ENCODE results near the gene ITGAV.

The ITGAV gene

DNA sequence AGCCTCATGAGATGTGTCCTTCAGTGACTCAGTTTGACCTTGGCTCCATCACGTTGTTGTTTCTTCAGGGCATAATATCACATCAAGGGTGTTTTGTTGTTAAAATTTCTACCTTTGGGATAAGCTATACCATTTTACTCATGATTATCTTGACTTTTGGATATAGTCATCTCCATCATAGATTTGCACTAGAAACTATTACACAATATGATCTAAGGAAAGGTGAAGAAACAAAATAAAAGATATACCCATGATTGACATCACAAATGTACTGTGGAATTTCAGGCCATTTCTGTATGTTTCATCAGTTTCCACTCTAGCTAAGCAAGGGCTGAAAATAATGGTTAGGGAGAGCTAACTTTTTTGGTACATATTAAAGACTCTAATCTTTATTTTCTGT lies 79.3 kb downstream of the ITGAV start:
- no peaks in the 10 kb centered on the region for H3K4me1 ChIP-seq (ENCODE audit: control insufficient read depth, insufficient read depth, low read length)
- no peaks in the 10 kb centered on the region for H3K27me3 ChIP-seq (ENCODE audit: control insufficient read depth, insufficient read depth, low read length)
- H3K27ac ChIP-seq (ENCODE audit: low read depth, low read length) = no peak overlapping the region
- 0 out of 2 replicates have a peak, but pooled peaks cover 2% of the 10 kb centered on the region for H3K9me3 ChIP-seq (ENCODE audit: control insufficient read depth, insufficient read depth, low read depth, low read length)
- H3K9ac ChIP-seq (ENCODE audit: low read length) = no peak overlapping the region
- H3K36me3 ChIP-seq (ENCODE audit: control insufficient read depth, insufficient read depth, low read length) = peaks cover 86% of the 10 kb centered on the region
- no peak overlapping the region for H3K4me3 ChIP-seq (ENCODE audit: low read depth, low read length)

DNA sequence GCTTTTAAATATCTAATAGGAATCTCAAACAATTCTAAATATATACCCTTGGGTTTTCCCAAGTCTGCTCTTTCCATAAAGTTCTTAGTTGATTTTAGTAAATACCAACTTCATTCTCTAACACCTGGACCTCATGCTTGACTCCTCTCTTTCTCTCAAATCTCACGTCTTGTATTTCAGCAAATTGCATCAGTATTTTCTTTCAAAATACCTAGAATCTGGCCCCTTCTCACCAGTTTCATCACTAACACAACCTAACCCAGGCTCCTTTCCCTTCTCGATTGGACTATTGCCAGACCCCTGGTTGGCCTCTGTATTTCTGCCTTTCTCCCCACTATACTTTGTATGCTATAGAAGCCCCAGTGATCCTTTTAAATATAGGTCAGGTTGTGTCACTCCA lies 81.0 kb downstream of the ITGAV start:
- Histone ChIP-seq H3K27ac (ENCODE audit: low read depth, low read length) (no peak overlapping the region), H3K36me3 (ENCODE audit: control insufficient read depth, insufficient read depth, low read length) (peaks cover 84% of the 10 kb centered on the region), H3K4me1 (ENCODE audit: control insufficient read depth, insufficient read depth, low read length) (no peaks in the 10 kb centered on the region), H3K27me3 (ENCODE audit: control insufficient read depth, insufficient read depth, low read length) (no peaks in the 10 kb centered on the region), H3K4me3 (ENCODE audit: low read depth, low read length) (no peak overlapping the region), H3K9ac (ENCODE audit: low read length) (no peak overlapping the region), H3K9me3 (ENCODE audit: control insufficient read depth, insufficient read depth, low read depth, low read length) (0 out of 2 replicates have a peak, but pooled peaks cover 2% of the 10 kb centered on the region)

DNA sequence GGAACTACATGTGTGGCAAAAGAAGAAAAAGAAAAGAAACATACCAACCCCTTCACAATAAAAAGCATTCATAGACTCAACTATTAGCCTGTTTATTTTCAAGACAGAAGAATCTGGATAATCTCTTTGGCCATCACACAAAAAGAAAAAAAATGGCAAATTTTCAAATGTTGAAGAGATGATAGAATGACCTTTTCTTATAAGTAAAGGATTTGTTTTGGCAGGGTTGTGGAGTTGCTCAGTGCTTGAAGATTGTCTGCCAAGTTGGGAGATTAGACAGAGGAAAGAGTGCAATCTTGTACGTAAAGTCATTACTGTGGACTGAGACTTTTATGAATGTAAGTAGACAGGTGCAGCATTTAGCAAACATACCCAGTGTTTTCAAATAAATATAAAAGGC lies 85.5 kb downstream of the ITGAV start:
- Histone ChIP-seq H3K9me3 (ENCODE audit: control insufficient read depth, insufficient read depth, low read depth, low read length) (0 out of 2 replicates have a peak, but pooled peaks cover 2% of the 10 kb centered on the region), H3K36me3 (ENCODE audit: control insufficient read depth, insufficient read depth, low read length) (peaks cover 78% of the 10 kb centered on the region), H3K4me3 (ENCODE audit: low read depth, low read length) (no peak overlapping the region), H3K9ac (ENCODE audit: low read length) (no peak overlapping the region), H3K27ac (ENCODE audit: low read depth, low read length) (no peak overlapping the region), H3K27me3 (ENCODE audit: control insufficient read depth, insufficient read depth, low read length) (no peaks in the 10 kb centered on the region), H3K4me1 (ENCODE audit: control insufficient read depth, insufficient read depth, low read length) (no peaks in the 10 kb centered on the region)

DNA sequence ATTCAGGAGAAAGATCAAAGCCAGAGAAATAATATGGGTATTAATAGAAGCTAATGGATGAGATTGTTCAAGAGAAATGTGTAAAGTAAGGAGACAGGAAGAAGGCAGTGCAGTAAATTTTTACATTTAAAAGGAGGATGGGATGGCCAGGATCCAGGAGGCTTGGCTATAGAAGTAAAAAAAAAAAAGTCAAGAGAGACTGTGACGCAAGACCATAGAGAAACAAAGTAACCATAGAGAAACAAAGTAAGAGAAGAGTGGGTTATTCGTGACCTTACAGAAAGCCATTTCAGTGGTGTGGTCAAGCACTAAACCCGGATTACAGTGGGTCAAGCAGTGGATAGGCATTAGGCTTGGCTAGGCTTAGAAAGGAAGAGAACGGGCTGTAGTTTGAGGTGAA lies 93.5 kb downstream of the ITGAV start:
- Histone ChIP-seq H3K9me3 (ENCODE audit: control insufficient read depth, insufficient read depth, low read depth, low read length) (peaks cover 12% of the 10 kb centered on the region), H3K4me1 (ENCODE audit: control insufficient read depth, insufficient read depth, low read length) (peaks cover 6% of the 10 kb centered on the region; the same call in 1 of the 2 replicates), H3K27ac (ENCODE audit: low read depth, low read length) (no peak overlapping the region), H3K4me3 (ENCODE audit: low read depth, low read length) (no peak overlapping the region), H3K27me3 (ENCODE audit: control insufficient read depth, insufficient read depth, low read length) (no peaks in the 10 kb centered on the region), H3K36me3 (ENCODE audit: control insufficient read depth, insufficient read depth, low read length) (peaks cover 12% of the 10 kb centered on the region; the same call in 1 of the 2 replicates), H3K9ac (ENCODE audit: low read length) (no peak overlapping the region)

DNA sequence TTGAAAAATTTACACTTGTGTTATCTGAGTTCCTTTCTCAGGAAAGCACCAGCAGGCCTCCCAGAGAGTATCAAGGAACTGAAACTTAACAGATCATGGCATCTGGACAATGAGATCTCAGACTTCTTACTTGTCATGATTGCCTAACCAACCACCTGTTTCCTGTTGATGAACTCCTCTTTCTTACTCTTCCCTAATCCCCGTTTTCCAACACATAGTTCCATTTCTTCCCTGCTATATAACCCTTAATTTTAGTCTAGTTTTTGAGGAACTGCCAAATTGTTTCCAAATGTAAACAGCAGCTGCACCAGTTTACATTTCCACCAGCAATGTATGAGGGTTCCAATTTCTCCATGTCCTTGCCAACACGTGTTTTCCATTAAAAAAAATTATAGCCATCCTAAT lies 98.0 kb downstream of the ITGAV start:
- Histone ChIP-seq H3K9me3 (ENCODE audit: control insufficient read depth, insufficient read depth, low read depth, low read length) (peaks cover 15% of the 10 kb centered on the region), H3K27ac (ENCODE audit: low read depth, low read length) (no peak overlapping the region), H3K36me3 (ENCODE audit: control insufficient read depth, insufficient read depth, low read length) (no peaks in the 10 kb centered on the region), H3K4me1 (ENCODE audit: control insufficient read depth, insufficient read depth, low read length) (peaks cover 6% of the 10 kb centered on the region; the same call in 1 of the 2 replicates), H3K4me3 (ENCODE audit: low read depth, low read length) (no peak overlapping the region), H3K27me3 (ENCODE audit: control insufficient read depth, insufficient read depth, low read length) (no peaks in the 10 kb centered on the region), H3K9ac (ENCODE audit: low read length) (no peak overlapping the region)

DNA sequence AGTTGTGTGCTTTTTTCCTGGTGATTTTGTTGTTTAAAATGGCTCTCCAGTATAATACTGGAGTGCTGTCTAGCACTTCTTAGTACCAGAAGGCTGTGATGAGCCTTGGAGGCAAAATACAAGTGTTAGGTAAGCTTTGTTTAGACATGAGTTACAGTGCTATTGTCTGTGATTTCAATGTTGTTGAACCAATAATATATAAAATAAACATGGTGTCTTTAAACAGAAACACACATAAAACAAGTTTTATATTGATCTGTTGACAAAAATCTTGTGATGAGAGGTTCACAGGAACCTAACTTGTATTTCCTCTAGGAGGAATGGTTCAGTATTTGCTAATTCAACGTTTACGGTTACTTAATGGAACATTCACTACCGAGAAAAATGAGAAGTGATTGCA lies 99.0 kb downstream of the ITGAV start:
- Histone ChIP-seq H3K27me3 (ENCODE audit: control insufficient read depth, insufficient read depth, low read length) (no peaks in the 10 kb centered on the region), H3K36me3 (ENCODE audit: control insufficient read depth, insufficient read depth, low read length) (no peaks in the 10 kb centered on the region), H3K9me3 (ENCODE audit: control insufficient read depth, insufficient read depth, low read depth, low read length) (peaks cover 15% of the 10 kb centered on the region), H3K4me3 (ENCODE audit: low read depth, low read length) (no peak overlapping the region), H3K27ac (ENCODE audit: low read depth, low read length) (no peak overlapping the region), H3K9ac (ENCODE audit: low read length) (no peak overlapping the region), H3K4me1 (ENCODE audit: control insufficient read depth, insufficient read depth, low read length) (0 out of 2 replicates have a peak, but pooled peaks cover 6% of the 10 kb centered on the region)

DNA sequence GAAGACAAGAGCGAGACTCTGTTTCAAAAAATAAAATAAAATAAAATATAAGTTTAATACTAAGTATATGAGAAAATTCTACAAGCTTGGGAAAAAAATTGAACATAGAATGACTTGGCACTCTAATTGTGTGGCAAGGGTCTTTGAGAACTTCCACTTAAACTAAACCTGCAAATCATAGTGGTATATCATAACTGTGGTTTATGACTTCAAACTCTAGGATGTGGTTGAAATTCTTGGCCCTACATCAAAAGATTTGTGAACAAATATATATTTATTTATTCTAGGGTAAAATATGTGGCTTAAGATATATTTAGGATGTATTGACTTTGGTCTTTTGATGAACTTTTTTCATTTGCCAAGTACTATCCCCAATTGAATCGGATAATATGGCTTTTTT lies 100.9 kb downstream of the ITGAV start:
- H3K27ac ChIP-seq (ENCODE audit: low read depth, low read length) = no peak overlapping the region
- peaks cover 13% of the 10 kb centered on the region; the same call in 1 of the 2 replicates for H3K4me1 ChIP-seq (ENCODE audit: control insufficient read depth, insufficient read depth, low read length)
- H3K4me3 ChIP-seq (ENCODE audit: low read depth, low read length) = no peak overlapping the region
- H3K9ac ChIP-seq (ENCODE audit: low read length) = no peak overlapping the region
- H3K9me3 ChIP-seq (ENCODE audit: control insufficient read depth, insufficient read depth, low read depth, low read length) = peaks cover 15% of the 10 kb centered on the region
- H3K36me3 ChIP-seq (ENCODE audit: control insufficient read depth, insufficient read depth, low read length) = no peaks in the 10 kb centered on the region; the same call in 1 of the 2 replicates
- no peaks in the 10 kb centered on the region for H3K27me3 ChIP-seq (ENCODE audit: control insufficient read depth, insufficient read depth, low read length)

DNA sequence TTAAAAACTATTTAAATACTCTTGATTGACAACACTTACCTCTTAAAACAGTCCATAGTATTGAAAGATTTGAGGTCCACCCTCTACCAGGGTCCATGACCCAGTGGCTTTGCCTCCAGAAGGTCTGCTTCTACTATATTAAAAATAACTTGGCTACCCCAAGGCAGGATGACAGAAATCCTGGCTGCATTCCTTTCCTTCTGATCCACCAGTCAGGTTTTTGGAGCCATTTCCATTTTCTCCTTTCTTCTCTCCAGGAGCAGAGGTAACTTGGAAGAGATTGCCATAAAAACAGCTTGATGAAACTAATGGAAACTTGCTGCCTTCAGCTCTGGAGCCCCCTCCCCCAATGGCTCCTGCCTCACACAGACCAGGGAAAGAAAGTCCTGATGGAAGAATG lies 101.4 kb downstream of the ITGAV start:
- Histone ChIP-seq H3K27ac (ENCODE audit: low read depth, low read length) (no peak overlapping the region), H3K9ac (ENCODE audit: low read length) (no peak overlapping the region), H3K36me3 (ENCODE audit: control insufficient read depth, insufficient read depth, low read length) (no peaks in the 10 kb centered on the region; the same call in 1 of the 2 replicates), H3K4me1 (ENCODE audit: control insufficient read depth, insufficient read depth, low read length) (peaks cover 13% of the 10 kb centered on the region; the same call in 1 of the 2 replicates), H3K27me3 (ENCODE audit: control insufficient read depth, insufficient read depth, low read length) (no peaks in the 10 kb centered on the region), H3K9me3 (ENCODE audit: control insufficient read depth, insufficient read depth, low read depth, low read length) (peaks cover 15% of the 10 kb centered on the region), H3K4me3 (ENCODE audit: low read depth, low read length) (no peak overlapping the region)

DNA sequence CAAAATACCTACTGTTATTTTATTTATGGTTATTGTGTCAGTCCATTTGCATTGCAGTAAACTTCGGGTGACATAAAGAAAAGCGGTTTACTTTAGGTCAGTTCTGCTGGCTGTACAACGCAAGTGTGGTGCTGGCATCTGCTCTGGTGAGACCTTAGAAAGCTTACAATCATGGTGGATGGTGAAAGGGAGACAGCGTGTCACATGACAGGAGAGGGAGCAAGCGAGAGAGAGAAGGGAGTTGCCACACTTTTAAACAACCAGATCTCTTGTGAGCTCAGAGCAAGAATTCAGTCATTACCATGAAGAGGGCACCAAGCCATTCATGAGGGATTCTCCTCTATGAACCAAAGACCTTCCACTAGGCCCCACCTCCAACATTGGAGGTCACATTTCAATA lies 102.0 kb downstream of the ITGAV start:
- Histone ChIP-seq H3K36me3 (ENCODE audit: control insufficient read depth, insufficient read depth, low read length) (no peaks in the 10 kb centered on the region; the same call in 1 of the 2 replicates), H3K27ac (ENCODE audit: low read depth, low read length) (no peak overlapping the region), H3K27me3 (ENCODE audit: control insufficient read depth, insufficient read depth, low read length) (no peaks in the 10 kb centered on the region), H3K4me1 (ENCODE audit: control insufficient read depth, insufficient read depth, low read length) (peaks cover 13% of the 10 kb centered on the region; the same call in 1 of the 2 replicates), H3K9me3 (ENCODE audit: control insufficient read depth, insufficient read depth, low read depth, low read length) (peaks cover 15% of the 10 kb centered on the region), H3K9ac (ENCODE audit: low read length) (no peak overlapping the region), H3K4me3 (ENCODE audit: low read depth, low read length) (no peak overlapping the region)

DNA sequence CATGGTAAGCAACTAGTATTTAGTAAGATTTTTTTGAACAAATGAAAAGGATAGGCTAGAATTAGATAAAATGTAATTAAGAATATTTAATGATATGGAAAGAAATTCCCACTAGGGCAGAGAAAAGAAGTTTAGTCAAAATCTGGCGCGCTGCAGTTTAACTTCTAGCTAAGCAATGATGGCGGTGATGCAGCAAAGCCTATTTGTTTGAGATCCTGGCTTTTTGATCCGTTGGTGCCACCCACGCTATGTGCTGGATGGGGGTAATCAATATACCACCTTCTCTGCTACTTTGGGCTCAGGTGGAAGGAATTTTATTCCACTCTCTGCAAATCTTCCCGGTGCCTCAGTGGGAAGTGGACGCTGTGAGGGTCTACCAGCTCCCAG lies 103.6 kb downstream of the ITGAV start:
- Histone ChIP-seq H3K9ac (ENCODE audit: low read length) (peak overlapping the region; percentile 36), H3K9me3 (ENCODE audit: control insufficient read depth, insufficient read depth, low read depth, low read length) (peaks cover 2% of the 10 kb centered on the region), H3K27ac (ENCODE audit: low read depth, low read length) (no peak overlapping the region), H3K27me3 (ENCODE audit: control insufficient read depth, insufficient read depth, low read length) (no peaks in the 10 kb centered on the region), H3K4me3 (ENCODE audit: low read depth, low read length) (peak overlapping the region; percentile 93), H3K36me3 (ENCODE audit: control insufficient read depth, insufficient read depth, low read length) (no peaks in the 10 kb centered on the region; the same call in 1 of the 2 replicates), H3K4me1 (ENCODE audit: control insufficient read depth, insufficient read depth, low read length) (peaks cover 13% of the 10 kb centered on the region; the same call in 1 of the 2 replicates)

DNA sequence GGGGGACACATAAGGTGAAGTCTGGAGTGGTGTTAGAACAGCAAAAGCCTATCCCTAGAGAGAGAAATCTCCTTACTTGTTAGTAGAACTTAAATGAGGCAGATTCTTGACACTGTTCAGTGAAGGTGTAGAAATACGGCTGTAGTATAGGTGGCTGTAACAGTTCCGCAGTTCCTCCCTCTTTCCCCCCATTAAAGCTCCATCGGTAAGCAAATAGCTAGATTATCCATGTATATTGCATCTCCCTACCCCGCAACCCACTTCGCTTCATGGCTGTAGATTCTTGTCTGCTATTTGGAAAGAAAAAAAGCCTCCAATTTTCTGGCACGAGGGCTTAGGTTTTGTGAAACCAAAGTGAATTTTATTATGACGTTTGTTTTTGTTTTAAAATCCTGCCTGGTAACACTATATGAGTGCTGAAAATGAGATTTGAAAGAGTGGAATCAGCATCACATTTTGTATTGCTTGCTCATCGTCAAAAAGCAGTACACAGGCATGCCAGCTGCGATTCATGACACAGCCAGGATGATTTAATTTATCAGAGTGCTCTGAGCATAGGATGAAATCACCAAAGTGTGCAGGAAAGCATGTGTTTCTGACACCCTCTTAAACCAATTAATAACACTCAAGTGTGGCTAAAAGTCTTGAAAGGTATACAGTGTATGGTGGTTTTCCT lies 105.4 kb downstream of the ITGAV start:
- no peaks in the 10 kb centered on the region for H3K9me3 ChIP-seq (ENCODE audit: control insufficient read depth, insufficient read depth, low read depth, low read length)
- no peaks in the 10 kb centered on the region; the same call in 1 of the 2 replicates for H3K36me3 ChIP-seq (ENCODE audit: control insufficient read depth, insufficient read depth, low read length)
- peak overlapping the region; percentile 93 for H3K4me3 ChIP-seq (ENCODE audit: low read depth, low read length)
- peaks cover 13% of the 10 kb centered on the region; the same call in 1 of the 2 replicates for H3K4me1 ChIP-seq (ENCODE audit: control insufficient read depth, insufficient read depth, low read length)
- H3K27me3 ChIP-seq (ENCODE audit: control insufficient read depth, insufficient read depth, low read length) = no peaks in the 10 kb centered on the region
- H3K27ac ChIP-seq (ENCODE audit: low read depth, low read length) = no peak overlapping the region
- H3K9ac ChIP-seq (ENCODE audit: low read length) = no peak overlapping the region
